IPS-NIHi7 (cell line): ENCODE measurements around the gene DNAH7.
"Not testable (repeated sequence)": the region's sequence is repeated elsewhere in the genome, so short reads cannot be mapped to it uniquely, and the experiment has no call there.

ENCODE experiments used
- DNase-seq: peaks from one replicate; pipeline ENCODE4 v3.0.0; 2012; ENCODE audit warnings: mixed read lengths; ENCODE audit errors: extremely low spot score

The DNAH7 gene

GRCh38 chr2:195721042-195721441 lies 347.6 kb downstream of the DNAH7 start:
- DNase-seq: no peak

- no peak for DNase-seq
Measured at GRCh38 chr2:195716466-195716865, 352.2 kb downstream of the DNAH7 start.

- no peak for DNase-seq
Measured at GRCh38 chr2:195711478-195711877, 357.2 kb downstream of the DNAH7 start.

DNA sequence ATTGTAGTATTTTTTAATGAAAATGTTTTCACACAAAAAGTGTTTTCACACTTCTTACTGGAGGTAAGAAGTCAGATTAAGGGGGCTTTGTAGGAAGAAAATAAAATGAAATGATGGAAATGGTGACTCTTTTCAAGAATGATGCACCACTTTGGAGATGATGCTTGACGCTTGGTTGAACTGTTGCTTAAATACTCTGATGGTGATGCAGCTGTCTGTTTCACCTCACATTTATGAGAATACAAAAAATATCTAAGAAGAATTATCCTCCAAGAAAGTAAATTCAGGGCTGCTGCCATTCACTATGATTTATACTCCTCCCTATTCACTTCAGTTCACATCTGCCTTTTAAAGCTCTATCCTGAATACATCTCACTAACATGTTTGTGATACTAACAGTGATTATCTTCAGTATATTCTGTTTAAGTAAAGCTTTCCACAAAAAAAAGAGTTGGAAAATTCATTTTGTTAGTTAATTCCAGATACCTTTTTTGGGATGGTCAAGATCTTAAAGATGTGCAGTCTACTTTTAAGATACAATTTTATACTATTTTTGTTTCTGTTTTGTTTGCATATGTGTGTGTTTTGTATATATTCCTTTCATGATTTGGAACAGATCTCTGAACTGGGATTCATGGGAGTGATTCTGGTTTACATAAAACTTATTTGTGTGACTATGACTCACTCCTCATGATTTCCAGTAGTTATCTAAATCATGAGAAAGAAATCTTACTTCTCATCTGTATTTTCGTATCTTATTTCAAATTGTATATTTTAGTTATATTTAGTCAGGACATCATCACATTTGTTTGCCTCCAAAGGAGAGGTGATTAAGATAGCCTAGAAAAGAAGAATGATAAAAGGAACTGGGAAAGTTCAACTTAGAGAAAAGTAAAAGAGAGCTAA lies 358.5 kb downstream of the DNAH7 start:
- DNase-seq: no peak

GRCh38 chr2:195706161-195706900 lies 362.3 kb downstream of the DNAH7 start:
- DNase-seq: peak; percentile 21

DNA sequence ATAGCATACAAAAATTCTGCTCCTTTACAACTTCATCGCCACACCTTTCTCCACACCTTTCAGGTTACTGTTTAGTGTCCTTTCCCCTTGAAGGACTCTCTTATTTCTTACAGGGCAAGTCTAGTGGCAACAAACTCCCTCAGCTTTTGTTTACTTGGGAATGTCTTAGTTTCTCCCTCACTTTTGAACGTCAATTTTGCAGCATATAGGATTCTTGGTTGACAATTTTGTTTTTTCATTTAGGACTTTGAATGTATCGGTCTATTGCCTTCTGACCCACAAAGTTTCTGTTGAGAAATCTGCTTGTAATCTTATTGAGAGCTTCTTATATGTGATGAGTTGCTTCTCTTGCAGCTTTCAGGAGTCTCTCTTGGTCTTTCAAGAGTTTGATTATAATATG lies 368.2 kb downstream of the DNAH7 start:
- DNase-seq: no peak

DNA sequence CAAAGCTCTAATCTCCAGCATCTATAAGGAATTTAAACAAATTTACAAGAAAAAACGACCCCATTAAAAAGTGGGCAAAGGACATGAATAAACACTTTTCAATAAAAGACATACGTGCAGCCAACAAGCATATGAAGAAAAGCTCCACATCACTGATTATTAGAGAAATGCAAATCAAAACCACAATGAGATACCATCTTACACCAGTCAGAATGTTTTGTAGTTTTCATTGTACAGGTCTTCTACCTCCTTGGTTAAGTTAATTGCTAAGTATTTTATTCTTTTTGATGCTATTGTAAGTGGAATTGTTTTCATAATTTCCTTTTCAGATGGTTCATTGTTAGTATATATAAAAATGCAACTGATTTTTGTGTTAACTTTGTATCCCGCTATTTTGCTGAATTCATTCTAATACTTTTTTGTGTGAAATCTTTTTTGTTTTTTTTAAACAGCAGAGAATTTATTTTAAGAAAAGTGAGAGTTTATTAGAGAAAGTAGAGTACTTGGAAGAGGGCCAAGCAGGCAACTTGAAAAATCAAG lies 370.9 kb downstream of the DNAH7 start:
- no peak for DNase-seq

DNA sequence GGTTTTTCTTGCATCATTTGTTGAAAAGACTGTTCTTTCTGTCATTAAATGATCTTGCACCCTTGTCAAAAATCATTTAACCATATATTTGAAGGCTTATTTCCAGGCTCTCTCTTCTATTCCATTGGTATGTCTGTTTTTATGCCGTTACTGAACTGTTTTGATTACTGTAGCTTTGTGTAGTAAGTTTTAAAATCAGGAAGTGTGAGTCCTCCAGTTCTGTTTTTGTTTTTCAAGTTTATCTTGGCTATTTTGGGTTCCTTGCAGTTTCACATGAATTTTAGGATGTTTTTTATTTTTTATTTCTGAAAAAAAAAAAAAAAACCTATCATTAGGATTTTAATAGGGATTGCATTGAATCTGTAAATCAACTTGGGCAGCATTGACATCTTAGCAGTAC lies 372.6 kb downstream of the DNAH7 start:
- DNase-seq: no peak

GRCh38 chr2:195695002-195695631 lies 373.5 kb downstream of the DNAH7 start:
- DNase-seq: peak; percentile 14

DNA sequence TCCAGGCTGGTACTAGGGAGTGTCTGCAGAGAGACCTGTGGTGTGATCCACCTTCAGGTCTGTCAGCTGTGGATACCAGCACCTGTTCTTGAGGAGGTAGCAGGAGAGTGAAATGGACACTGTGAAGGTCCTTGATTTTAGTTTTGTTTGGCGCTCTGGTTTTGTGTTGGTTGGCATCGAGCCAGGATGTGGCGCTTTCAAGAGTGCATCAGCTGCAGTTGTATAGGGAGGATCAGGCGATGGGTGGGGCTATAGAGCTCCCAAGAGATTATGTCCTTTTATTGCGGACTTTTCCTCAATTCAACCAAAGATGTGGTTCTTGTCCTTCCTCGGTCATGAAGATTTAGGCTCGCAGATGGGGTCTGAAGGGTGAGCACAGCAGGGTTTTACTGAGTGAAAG lies 374.1 kb downstream of the DNAH7 start:
- no peak for DNase-seq

DNA sequence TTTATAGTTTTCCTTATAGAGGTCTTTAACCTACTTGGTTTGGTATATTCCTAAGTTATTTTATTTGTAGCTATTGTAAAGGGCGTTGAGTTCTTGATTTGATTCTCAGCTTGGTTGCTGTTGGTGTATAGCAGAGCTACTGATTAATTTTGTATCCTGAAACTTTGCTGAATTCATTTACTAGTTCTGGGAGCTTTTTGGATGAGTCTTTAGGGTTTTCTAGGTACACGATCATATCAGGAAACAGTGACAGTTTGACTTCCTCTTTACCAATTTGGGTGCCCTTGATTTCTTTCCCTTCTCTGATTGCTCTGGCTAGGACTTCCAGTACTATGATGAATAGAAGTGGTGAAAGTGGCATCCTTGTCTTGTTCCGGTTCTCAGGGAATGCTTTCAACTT lies 376.1 kb downstream of the DNAH7 start:
- DNase-seq: not testable (repeated sequence)
